Neural progenitor cell (in vitro differentiated cells): ENCODE measurements around the gene TGFBR3.

Source experiments
- EZH2 ChIP-seq: fragments of 200-600 bp; sonication (generic); IDR thresholded peaks from 2 replicates; pipeline ENCODE4 v1.6.1; 2017; ENCODE audit warnings: antibody characterized with exemption, mild to moderate bottlenecking, moderate library complexity
- TF ChIP-seq, protein P1 (sequence below): fragments of 200-600 bp; sonication (generic); IDR thresholded peaks from 2 replicates; pipeline ENCODE4 v1.5.1; 2017; ENCODE audit warnings: antibody characterized with exemption, mild to moderate bottlenecking

DNA sequence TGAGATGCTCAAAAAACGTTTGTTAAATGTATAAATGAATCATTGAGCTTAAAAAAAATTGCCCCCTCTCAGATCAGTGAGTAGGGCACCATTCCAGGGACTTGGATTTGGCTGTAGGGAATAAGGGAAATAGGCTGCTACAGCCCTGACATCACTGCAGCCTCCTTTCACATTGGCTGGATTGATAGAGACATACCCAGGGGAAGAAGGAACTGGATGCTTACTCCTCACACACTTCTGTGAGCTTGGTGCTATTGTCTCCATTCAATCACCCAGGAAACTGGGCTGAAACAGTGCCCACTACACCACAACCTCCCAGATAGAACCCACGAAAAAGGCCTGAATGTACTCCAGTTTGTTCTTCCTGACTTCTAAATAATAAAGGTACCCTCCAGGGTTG is 87.2 kb downstream of the TGFBR3 start:
- TF ChIP-seq, protein P1, sequence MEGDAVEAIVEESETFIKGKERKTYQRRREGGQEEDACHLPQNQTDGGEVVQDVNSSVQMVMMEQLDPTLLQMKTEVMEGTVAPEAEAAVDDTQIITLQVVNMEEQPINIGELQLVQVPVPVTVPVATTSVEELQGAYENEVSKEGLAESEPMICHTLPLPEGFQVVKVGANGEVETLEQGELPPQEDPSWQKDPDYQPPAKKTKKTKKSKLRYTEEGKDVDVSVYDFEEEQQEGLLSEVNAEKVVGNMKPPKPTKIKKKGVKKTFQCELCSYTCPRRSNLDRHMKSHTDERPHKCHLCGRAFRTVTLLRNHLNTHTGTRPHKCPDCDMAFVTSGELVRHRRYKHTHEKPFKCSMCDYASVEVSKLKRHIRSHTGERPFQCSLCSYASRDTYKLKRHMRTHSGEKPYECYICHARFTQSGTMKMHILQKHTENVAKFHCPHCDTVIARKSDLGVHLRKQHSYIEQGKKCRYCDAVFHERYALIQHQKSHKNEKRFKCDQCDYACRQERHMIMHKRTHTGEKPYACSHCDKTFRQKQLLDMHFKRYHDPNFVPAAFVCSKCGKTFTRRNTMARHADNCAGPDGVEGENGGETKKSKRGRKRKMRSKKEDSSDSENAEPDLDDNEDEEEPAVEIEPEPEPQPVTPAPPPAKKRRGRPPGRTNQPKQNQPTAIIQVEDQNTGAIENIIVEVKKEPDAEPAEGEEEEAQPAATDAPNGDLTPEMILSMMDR: no peak
- no peak for TF ChIP-seq EZH2
